ENCODE data around the gene ZNF91.

DNA sequence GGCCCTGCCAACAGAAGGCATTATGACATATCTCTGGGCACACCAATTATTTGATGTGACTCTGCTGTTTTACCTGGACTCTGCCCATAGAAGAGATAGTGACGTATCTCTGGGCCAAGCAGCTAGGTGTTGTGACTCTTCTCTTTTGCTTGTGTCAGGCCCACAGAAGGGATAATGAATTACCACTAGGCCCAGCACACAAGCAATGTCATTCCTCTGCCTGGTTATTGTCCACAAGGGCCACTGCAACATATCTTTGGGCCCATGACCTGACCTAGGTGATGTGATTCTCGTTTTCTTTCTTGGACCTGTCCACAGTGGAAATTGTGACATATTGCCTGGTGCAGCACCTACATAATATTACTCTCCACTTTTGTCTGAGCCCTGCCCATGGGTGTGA is 80.0 kb downstream of the ZNF91 start:
- TF ChIP-seq, protein P1, sequence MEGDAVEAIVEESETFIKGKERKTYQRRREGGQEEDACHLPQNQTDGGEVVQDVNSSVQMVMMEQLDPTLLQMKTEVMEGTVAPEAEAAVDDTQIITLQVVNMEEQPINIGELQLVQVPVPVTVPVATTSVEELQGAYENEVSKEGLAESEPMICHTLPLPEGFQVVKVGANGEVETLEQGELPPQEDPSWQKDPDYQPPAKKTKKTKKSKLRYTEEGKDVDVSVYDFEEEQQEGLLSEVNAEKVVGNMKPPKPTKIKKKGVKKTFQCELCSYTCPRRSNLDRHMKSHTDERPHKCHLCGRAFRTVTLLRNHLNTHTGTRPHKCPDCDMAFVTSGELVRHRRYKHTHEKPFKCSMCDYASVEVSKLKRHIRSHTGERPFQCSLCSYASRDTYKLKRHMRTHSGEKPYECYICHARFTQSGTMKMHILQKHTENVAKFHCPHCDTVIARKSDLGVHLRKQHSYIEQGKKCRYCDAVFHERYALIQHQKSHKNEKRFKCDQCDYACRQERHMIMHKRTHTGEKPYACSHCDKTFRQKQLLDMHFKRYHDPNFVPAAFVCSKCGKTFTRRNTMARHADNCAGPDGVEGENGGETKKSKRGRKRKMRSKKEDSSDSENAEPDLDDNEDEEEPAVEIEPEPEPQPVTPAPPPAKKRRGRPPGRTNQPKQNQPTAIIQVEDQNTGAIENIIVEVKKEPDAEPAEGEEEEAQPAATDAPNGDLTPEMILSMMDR (IDR thresholded peaks at IDR 0.05; ENCODE audit: insufficient read depth, low read length) = no peak
- TF ChIP-seq POLR2AphosphoS5 (IDR thresholded peaks at IDR 0.05; ENCODE audit: low read depth) = no peak
- no peak for TF ChIP-seq SPI1 (IDR thresholded peaks at IDR 0.05; ENCODE audit: borderline replicate concordance, low read depth)
- TF ChIP-seq, protein P2, sequence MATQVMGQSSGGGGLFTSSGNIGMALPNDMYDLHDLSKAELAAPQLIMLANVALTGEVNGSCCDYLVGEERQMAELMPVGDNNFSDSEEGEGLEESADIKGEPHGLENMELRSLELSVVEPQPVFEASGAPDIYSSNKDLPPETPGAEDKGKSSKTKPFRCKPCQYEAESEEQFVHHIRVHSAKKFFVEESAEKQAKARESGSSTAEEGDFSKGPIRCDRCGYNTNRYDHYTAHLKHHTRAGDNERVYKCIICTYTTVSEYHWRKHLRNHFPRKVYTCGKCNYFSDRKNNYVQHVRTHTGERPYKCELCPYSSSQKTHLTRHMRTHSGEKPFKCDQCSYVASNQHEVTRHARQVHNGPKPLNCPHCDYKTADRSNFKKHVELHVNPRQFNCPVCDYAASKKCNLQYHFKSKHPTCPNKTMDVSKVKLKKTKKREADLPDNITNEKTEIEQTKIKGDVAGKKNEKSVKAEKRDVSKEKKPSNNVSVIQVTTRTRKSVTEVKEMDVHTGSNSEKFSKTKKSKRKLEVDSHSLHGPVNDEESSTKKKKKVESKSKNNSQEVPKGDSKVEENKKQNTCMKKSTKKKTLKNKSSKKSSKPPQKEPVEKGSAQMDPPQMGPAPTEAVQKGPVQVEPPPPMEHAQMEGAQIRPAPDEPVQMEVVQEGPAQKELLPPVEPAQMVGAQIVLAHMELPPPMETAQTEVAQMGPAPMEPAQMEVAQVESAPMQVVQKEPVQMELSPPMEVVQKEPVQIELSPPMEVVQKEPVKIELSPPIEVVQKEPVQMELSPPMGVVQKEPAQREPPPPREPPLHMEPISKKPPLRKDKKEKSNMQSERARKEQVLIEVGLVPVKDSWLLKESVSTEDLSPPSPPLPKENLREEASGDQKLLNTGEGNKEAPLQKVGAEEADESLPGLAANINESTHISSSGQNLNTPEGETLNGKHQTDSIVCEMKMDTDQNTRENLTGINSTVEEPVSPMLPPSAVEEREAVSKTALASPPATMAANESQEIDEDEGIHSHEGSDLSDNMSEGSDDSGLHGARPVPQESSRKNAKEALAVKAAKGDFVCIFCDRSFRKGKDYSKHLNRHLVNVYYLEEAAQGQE (IDR thresholded peaks at IDR 0.05; ENCODE audit: insufficient replicate concordance, low read depth) = no peak
- TF ChIP-seq GABPA (IDR thresholded peaks at IDR 0.05; ENCODE audit: low read depth) = no peak
